GM10248 (cell line): ENCODE data around the gene CSK.

Experiments
- CTCF ChIA-PET: fragments of 300-600 bp; sonication (Branson Sonifier 250); formaldehyde crosslinking; extraction: SDS; loops from one replicate; lab custom pipeline; 2021; ENCODE audit warnings: antibody characterized with exemption; lab: Yijun Ruan, JAX
- POLR2A ChIA-PET: fragments of 350-650 bp; sonication (Branson Sonifier 250); formaldehyde crosslinking; extraction: SDS; loops from one replicate; lab custom pipeline; 2020; ENCODE audit warnings: antibody characterized with exemption; lab: Yijun Ruan, JAX
- DNase-seq: peaks from one replicate; pipeline ENCODE4 v3.0.0; 2012; ENCODE audit errors: extremely low spot score
- CTCF ChIP-seq: IDR thresholded peaks from 2 replicates; pipeline ENCODE4 v1.5.1; 2012; ENCODE audit warnings: mild to moderate bottlenecking, low read depth; ENCODE audit errors: extremely low read depth, missing control alignments, control extremely low read depth

The CSK gene

GRCh38 chr15:74794248-74794969 lies 12.5 kb downstream of the CSK start:
- POLR2A ChIA-PET, result interaction anchor here (0.8 kb wide), 1 partner anchor 19 kb away, joined by 3 read pairs; no protein-coding TSS in a partner anchor
- no peak for DNase-seq
- no peak for TF ChIP-seq CTCF
- CTCF ChIA-PET, result interaction anchor here (1.0 to 35.2 kb wide), 17 partner anchors 5 to 410 kb away, joined by 3 to 1226 read pairs (median 9); partner anchors contain the start of genes CPLX3 and CSK

- TF ChIP-seq CTCF, result no peak
- POLR2A ChIA-PET, result no interaction called here
- CTCF ChIA-PET, result interaction anchor here (1.2 to 35.2 kb wide), 10 partner anchors 5 to 161 kb away, joined by 3 to 1226 read pairs (median 10); partner anchors contain the start of genes CPLX3 and CSK
- no peak for DNase-seq
Measured at GRCh38 chr15:74794970-74795349, 13.1 kb downstream of the CSK start.

- no peak for DNase-seq
- CTCF ChIA-PET, result interaction anchor here (1.4 to 35.2 kb wide), 5 partner anchors 6 to 162 kb away, joined by 3 to 1226 read pairs (median 76); partner anchors contain the start of gene CSK
- no peak for TF ChIP-seq CTCF
- POLR2A ChIA-PET, result no interaction called here
Measured at GRCh38 chr15:74795966-74796625, 14.2 kb downstream of the CSK start.

- CTCF ChIA-PET, result interaction anchor here (0.7 to 35.2 kb wide), 31 partner anchors 9 to 370 kb away, joined by 3 to 1226 read pairs (median 5); partner anchors contain the start of genes CSK and ULK3
- TF ChIP-seq CTCF, result peak; percentile 65
- POLR2A ChIA-PET, result interaction anchor here (0.7 to 1.5 kb wide), 3 partner anchors 11 to 27 kb away, joined by 4 to 5 read pairs (median 4); no protein-coding TSS in a partner anchor
- peak; percentile 83 for DNase-seq
Measured at GRCh38 chr15:74798388-74799254, 16.7 kb downstream of the CSK start.

- CTCF ChIA-PET, result interaction anchor here (0.6 to 35.2 kb wide), 35 partner anchors 9 to 370 kb away, joined by 3 to 1226 read pairs (median 4); partner anchors contain the start of genes CPLX3, CSK, LMAN1L and ULK3
- no peak for DNase-seq
- TF ChIP-seq CTCF, result peak; percentile 42
- POLR2A ChIA-PET, result interaction anchor here (0.9 to 1.3 kb wide), 2 partner anchors 22 to 28 kb away, joined by 4 to 5 read pairs; no protein-coding TSS in a partner anchor
Measured at GRCh38 chr15:74799255-74799855, 17.5 kb downstream of the CSK start.
